Measurements from ENCODE around the gene AGAP9. TPM values are rescaled to one million over a fixed set of nuclear protein-coding genes. Genes with fewer than 3 reads are reported as not detected.
"Not testable (repeated sequence)": the region's sequence is repeated elsewhere in the genome, so short reads cannot be mapped to it uniquely, and the experiment has no call there.

Gene AGAP9
- total RNA-seq, 1 donor from 2014 or later, result 1.7 TPM

DNA sequence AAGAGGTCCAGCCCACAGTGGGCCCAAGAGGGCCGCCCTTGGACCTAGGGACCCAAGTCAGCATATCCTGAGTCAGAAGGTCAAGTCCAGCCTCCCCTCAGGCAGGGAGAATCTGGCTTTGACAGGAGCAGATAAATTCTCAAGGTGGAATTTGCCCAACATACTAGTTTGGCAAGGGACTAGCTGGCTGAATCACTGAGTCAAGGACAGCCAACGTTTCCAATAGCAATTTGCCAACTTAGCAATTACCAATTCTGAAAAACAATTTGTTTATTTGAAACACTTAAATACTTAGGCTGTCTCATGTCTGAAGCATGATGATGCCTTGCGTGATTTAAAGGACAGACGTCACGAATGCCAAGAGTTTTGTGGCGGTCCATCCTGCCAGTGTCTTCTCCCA, 29.2 kb downstream of the AGAP9 start:
- ATAC-seq; intact Hi-C loops (cut with DNase I); DNase-seq (ENCODE audit: missing footprints): not testable (repeated sequence)

DNA sequence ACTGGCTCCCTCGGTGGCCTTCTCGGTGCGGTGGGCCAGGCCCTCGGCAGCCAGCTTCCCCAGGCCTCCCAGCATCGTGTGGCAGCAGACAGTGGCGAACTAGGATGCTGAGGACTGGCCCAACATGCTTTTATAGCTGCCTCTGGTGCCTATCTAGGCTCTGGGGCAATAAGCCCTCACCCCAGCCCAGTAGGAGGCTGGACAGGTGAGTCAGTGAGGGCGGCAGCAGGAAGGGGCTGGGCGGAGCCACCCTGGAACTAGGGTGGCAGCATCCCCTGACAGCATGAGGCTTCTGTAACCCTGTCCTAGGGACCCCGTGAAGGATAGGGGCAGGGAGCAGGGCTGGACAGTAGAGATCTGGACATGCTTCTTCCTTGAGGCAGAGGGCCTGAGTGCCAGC, 31.8 kb downstream of the AGAP9 start, which contains the start of gene FAM25G:
TSS of gene FAM25G (minus strand) at position 101 of the 400 bp plus-strand sequence. CDS start at position 75, 26 bp downstream.
- DNase-seq (ENCODE audit: missing footprints); intact Hi-C loops (cut with DNase I); ATAC-seq: not testable (repeated sequence)

DNA sequence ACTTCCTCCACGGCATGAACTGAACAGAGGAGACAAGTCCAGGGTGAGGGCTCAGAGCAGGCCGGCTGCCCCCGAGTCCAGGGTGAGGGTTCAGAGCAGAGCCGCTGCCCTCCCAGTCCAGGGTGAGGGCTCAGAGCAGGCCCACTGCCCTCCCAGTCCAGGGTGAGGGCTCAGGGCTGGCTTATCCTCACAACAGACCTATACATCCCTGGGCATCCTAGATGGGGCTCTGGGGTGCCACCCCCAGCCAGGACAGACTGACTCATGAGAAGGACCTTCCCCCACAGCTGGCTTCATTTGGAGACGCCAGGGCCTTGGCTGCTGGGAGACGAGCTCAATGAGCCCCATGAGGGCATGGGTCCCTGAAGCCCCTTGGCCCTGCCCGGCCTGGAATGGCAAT, 33.8 kb downstream of the AGAP9 start:
- intact Hi-C loops (cut with DNase I); DNase-seq (ENCODE audit: missing footprints); ATAC-seq: not testable (repeated sequence)

DNA sequence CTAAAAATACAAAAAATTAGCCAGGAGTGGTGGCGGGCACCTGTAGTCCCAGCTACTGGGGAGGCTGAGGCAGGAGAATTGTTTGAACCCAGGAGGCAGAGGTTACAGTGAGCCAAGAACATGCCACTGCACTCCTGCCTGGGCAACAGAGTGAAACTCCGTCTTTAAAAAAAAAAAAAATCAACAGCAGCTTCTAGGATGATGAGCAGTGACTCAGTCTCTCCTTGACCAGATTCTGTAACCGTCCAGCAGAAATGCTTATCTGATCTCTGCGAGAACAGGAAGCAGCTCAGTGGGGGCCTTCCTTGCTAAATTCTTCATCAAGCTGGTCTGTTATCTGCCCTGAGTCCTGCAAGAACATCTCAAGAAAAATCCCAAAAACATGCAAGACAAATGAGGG, 37.5 kb downstream of the AGAP9 start:
- ATAC-seq; DNase-seq (ENCODE audit: missing footprints); intact Hi-C loops (cut with DNase I): not testable (repeated sequence)

DNA sequence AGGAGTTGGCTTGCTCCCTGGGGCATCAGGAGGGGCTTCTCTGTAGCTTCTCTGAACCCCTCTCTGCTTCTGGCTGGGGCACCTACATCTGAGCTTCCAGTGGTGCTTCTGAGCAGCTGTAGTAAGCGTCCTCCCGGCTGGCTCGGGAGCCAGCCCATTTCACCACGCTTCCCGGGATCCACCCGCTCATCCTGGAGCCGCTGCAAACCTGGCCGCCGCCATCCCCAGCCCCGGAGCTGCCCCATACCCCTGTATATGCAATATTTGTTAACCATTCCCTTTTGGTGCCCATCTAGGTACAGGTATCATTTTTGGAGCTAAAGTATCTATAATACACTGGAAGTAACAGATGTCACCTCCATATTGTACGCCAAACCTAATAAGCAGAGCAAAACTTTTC, 38.7 kb downstream of the AGAP9 start:
- ATAC-seq; DNase-seq (ENCODE audit: missing footprints); intact Hi-C loops (cut with DNase I): not testable (repeated sequence)

DNA sequence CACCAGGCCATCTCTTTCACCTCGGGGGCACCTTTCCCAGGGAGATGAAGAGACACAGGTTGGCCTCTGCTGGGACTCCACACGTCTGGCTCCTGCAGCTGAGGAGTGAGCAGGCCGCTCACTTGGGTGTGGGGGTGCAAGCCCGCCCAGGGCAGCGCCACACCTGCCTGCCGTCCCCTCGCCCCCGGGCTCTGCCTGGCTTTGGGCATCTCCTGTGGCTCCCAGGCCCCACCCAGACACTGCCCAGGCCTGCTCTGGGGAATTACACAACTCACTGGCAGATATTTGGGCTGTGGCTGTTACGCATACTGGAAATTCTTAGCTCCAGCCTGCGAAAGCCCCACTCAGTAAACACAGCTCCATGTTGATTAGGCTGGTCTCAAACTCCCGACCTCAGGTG, 39.5 kb downstream of the AGAP9 start, which contains the start of gene ANXA8:
TSS of gene ANXA8 (minus strand) at position 193 of the 400 bp plus-strand sequence. CDS start at position 11, 182 bp downstream.
- ATAC-seq; DNase-seq (ENCODE audit: missing footprints); intact Hi-C loops (cut with DNase I): not testable (repeated sequence)

DNA sequence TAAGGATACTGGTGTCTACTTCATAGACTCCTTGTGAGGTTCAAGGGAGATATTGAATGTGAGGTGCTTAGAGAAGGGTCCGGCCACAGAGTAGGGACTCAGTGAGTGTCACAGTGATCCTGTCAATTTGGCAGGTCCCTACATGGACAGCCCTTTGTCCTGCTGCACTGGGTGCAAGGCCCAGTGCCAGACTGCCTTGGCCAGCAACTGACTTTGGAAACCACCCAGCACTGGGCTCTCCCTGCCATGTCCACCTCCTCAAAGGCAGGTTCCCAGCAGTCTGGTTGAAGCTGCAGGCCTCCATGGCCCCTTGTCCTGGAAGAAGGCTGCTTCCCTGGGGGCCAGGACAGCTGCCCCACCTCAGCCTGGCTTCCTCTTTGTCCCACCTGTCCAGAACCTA, 41.1 kb downstream of the AGAP9 start:
- DNase-seq (ENCODE audit: missing footprints); intact Hi-C loops (cut with DNase I): not testable (repeated sequence)
- peak; percentile 77 for ATAC-seq

DNA sequence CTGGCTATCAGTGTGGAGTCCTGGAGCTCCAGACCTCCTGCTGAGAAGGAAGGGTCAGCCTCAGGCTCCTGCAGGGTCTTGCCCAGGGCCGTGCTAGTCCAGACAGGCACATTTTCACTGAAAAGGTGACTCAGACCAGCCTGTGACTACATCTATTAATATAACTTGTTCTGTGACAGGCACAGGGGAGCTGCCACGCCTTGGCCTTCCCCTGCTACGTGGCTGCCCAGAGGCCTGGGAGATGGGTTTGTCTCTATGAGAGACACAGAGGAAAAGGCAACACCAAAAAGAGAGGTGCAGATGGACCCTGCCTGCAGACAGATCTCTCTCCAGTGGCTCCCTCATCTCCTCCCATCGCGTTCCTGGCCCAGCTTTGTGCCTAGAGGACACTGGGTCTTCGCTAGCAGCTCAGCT, 41.7 kb downstream of the AGAP9 start:
- peak; percentile 27 for ATAC-seq
- DNase-seq (ENCODE audit: missing footprints); intact Hi-C loops (cut with DNase I): not testable (repeated sequence)

DNA sequence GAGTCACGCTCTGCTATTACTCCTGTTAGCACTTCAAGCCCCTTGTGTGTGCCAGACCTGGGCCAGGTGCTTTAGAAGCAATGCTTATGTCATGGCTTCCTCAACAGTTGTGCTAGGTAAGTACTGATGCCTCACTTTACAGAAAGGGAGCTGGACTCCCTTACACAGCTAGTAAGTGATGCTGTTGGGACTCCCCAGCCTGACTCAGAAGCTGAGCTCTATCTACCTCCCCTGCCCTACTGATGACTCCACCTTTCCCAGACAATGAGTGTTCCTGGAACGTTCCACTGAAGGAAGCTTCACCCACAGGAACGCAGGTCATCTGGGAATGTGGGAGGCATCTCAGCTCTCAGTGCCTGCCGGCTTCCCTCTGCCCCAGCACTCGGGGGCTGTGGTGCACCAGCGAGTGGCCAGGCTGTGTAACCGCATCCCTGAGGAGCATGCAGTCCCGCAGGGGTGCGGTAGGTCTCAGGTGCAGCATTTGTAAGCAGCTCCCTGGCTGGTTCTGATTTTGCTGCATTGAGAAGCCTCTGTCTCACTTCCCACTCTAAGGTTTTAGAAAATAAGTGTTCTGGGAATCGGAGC, 42.2 kb downstream of the AGAP9 start:
- DNase-seq (ENCODE audit: missing footprints); ATAC-seq; intact Hi-C loops (cut with DNase I): not testable (repeated sequence)

DNA sequence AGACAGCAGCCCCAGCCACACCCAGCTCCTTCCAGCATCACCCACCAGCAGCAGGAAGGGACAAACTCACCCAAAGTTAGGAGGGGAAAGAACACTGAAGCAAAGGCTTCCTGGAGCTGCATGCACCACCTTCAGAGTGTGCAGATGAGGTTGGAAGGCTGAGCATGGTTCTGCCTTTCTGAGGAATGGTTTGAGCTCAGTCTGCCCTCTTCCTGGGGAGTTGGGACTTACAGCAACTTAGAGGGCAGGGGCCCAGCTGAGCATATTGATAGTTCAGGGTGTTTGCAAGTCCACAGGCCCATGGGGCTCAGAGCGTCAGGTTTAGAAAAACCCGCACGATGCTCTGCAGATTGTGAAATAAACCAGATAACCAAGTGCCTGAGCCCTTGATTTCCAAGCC, 43.3 kb downstream of the AGAP9 start:
- intact Hi-C loops (cut with DNase I); ATAC-seq; DNase-seq (ENCODE audit: missing footprints): not testable (repeated sequence)

DNA sequence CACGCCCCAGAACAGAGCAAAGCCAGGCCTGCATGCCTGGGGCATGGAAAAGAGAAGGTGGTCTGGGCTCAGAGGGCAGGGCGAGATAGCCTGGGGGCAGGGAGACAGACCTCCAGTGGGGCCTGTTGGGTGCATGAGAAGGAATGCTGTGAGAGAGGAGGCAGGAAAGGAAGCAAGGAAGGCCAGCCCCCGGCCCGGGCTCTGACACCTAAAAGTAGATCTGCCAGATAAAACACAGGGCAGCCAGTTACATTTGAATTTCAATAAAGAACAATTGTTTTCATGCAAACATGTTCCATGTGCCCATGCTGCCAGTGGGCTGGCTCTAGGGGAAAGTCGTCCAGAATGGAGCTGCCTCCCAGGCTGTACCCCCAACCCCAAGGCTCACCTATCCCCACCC, 45.3 kb downstream of the AGAP9 start:
- ATAC-seq; DNase-seq (ENCODE audit: missing footprints); intact Hi-C loops (cut with DNase I): not testable (repeated sequence)

DNA sequence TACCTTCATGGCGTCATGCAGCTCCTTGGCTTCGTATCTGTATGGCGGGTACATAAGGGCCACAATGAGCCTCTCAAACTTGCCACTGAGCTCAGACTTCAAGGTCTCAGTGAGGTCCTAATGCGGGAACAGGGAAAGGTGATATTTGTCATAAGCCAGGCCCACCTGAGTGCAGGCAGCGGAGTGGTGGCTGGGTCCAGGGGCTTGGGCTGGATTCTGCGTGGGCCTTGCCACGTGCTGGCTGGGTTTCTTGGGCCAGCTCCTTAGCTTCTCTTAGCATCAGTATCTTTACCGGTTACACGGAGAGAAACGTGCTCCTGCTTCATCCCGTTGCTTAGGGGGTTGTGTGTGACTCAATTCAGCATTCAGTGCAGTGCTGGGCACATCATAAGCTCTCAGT, 46.4 kb downstream of the AGAP9 start:
- ATAC-seq; DNase-seq (ENCODE audit: missing footprints); intact Hi-C loops (cut with DNase I): not testable (repeated sequence)

DNA sequence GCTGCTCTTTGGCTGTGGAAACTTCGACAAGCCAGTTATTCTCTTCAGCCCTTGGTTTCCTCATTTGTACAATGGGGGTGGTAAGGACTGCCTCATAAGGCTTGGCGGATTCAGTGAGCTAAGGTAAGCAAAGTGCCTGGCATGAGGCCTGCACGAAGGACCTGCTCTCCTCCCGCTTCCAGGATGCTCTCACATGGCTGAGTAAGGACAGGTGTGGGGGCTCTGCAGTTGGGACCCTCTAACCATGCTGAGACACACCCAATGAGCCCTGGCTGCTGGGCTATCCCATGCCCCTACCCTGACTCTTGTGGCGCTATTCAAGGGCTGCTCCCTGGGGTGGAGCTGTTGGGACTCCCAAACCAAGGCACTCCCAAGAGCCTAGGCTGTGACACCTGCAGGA, 48.3 kb downstream of the AGAP9 start:
- ATAC-seq; DNase-seq (ENCODE audit: missing footprints); intact Hi-C loops (cut with DNase I): not testable (repeated sequence)

DNA sequence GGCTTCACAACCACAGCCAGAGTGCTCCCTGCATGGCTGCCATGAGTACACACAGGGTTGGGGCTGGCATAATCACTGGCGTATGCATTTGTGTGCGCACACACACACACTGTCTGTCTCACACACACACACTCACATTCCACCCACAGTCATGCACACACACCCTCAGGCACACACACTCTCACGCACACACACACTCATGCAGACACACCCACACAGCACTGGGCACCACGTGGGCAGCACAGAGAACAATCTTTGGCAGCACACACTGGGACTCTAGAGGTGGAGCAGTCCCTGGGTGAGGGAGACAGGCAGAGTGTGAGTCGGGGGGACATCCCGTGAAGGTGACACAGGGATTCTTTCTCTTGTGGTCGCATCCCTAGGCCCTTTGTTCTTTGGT, 49.9 kb downstream of the AGAP9 start:
- intact Hi-C loops (cut with DNase I); ATAC-seq: not testable (repeated sequence)

DNA sequence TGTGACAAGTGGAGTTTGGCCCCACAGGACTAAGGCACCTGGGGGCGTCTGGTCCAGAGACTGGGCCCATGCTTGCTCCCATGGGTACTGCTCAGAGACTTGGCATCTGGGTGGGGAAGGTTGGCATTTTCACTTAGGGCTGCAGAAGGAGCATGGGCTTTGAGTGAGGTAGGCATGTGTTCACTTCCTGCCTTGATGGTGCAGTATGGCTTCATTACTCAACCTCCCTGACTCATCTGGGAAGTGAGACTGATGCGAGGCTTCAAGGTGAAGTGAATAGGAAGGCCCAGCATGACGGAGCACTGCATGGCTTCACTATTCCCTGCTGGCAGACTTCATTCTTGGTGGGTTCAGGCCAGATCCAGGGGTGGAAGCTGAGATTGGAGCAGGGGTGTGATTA, 50.8 kb downstream of the AGAP9 start:
- not testable (repeated sequence) for ATAC-seq; DNase-seq (ENCODE audit: missing footprints)

More for the DNA sequence above, 49.9 kb downstream of the AGAP9 start:
- not testable (repeated sequence) for DNase-seq (ENCODE audit: missing footprints)

DNA sequence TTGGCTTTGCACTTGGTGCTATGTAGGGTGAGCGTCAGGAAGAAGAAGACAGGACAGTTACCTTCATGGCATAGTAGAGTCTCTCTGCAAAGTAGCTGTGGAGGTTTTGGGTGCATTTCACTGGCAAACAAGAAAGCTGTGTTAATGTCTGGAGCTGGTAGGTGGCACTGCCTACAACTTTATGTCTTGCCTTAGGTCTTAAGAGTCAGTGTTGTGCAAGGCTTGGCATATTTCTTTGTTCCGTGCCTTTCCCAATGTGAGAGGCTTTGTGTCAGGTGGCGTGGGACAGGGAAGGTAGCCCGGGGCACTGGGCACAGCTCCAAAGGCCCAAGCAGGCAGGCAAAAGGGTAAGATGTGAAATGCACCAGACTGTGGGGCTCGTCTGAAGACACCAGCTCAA, 51.4 kb downstream of the AGAP9 start:
- ATAC-seq; intact Hi-C loops (cut with DNase I); DNase-seq (ENCODE audit: missing footprints): not testable (repeated sequence)

More for the DNA sequence above, 50.8 kb downstream of the AGAP9 start:
- intact Hi-C loops (cut with DNase I), result not testable (repeated sequence)

DNA sequence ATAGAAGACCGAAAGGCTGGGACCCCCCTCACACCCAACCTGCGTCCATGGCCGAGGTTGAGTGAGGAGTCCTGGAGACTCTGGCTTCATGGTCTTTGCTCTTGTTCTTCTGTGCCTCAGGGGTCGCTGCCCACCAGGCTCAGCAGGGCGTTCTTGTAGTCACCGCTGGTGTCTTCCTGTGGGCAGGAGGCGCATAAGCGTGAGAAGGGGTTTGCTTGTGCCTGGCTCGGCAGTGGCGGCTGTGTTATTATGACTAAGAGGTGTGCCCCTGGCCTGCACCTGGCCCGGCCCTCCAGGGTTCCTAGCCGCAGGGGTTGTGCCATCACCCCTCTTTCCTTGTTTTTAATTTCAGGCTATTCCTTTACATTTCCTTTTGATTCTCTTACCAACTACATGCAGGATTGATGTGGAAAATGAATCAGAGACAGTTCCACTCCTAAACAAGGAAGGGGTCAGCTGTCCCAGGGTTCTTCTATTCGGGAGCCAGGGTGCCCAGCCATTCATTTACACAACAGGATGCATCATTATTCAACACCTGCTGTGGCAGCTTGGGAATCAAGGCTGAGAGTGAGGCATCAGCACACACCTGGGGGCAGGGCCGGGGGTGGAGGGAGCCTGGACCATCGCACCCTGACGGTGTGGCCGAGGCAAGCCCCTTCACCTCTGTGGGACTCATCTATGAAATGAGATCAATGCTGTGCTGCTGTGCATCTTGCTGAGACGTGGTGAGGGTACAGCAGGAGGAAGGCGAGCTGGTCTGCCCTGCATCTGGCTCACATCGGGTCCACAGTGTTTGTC, 54.5 kb downstream of the AGAP9 start:
- intact Hi-C loops (cut with DNase I); DNase-seq (ENCODE audit: missing footprints); ATAC-seq: not testable (repeated sequence)

DNA sequence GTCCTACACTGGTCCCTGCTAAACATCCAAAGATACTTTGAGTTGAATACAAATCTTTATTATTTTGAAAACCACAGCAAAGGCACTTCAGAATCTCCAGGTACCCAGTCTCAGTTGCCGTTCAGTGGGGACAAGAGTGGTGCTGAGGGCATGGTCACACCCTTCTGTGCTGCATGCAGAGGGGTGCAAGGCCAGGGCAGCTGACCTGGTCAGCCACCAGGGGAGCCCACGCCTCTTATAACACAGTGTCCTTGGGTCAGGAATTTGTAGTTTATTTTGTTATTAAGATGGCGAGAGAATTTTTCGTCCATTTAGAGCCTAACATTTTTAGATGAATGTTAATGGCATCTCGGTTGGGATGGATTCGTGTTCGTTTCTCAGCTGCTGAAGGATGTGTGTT, 55.5 kb downstream of the AGAP9 start:
- ATAC-seq; intact Hi-C loops (cut with DNase I); DNase-seq (ENCODE audit: missing footprints): not testable (repeated sequence)

DNA sequence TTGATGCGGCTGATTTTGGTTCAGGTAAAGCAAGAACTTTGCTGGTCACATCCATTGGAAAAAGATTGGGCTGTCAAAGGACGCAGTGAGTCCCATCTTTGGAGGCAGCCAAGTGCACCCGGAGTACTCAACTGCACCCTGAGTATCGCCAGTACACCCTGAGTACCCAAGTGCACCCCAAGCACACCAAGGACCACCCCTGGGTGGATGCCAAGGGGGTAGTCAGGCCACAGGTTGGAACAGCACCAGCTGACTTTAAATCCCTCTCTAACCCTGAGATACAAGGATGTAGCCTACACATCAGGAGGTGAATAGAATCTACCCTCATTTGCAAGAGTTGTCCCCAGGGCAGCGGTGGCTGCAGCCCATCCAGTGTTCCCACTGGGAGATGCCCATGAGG, 56.0 kb downstream of the AGAP9 start:
- ATAC-seq, result not testable (repeated sequence)

More for the DNA sequence above, 56.0 kb downstream of the AGAP9 start:
- DNase-seq (ENCODE audit: missing footprints); intact Hi-C loops (cut with DNase I): not testable (repeated sequence)

Data from Right ventricle myocardium inferior (tissue), 1 donor.